Suprapubic skin (tissue), 4 donors: Measurements from ENCODE around the gene KHDC4.

Experiments
- CTCF ChIP-seq, 2 donors: fragments of 200-600 bp in 1 of 2; fragments of 450-650 bp in 1 of 2; sonication (generic) in 1 of 2; IDR thresholded peaks; one replicate each; pipeline ENCODE4 v1.5.1; 2016 to 2019; ENCODE audit warnings: antibody characterized with exemption in 2 of 2, mild to moderate bottlenecking in 1 of 2, moderate library complexity in 1 of 2
- EP300 ChIP-seq: sonication (generic); formaldehyde crosslinking; IDR thresholded peaks from one replicate; pipeline ENCODE4 v1.6.1; 2017; ENCODE audit warnings: antibody characterized with exemption
- POLR2A ChIP-seq, 2 donors: fragments of 450-650 bp; IDR thresholded peaks; one replicate each; pipeline ENCODE4 v1.6.1; 2017; ENCODE audit warnings: antibody characterized with exemption in 2 of 2, mild to moderate bottlenecking in 2 of 2, moderate library complexity in 2 of 2
- POLR2AphosphoS5 ChIP-seq, 3 donors: sonication (generic); formaldehyde crosslinking; IDR thresholded peaks; one replicate each; pipeline ENCODE4 v1.6.1; 2017; ENCODE audit warnings: antibody characterized with exemption in 3 of 3

GRCh38 chr1:155947741-155948140 lies 13.5 kb upstream of the KHDC4 start:
- no peak for TF ChIP-seq CTCF (IDR thresholded peaks at IDR 0.05)
- no peak for TF ChIP-seq POLR2A (IDR thresholded peaks at IDR 0.05)
- no peak for TF ChIP-seq POLR2AphosphoS5 (IDR thresholded peaks at IDR 0.05)
- TF ChIP-seq EP300: no peak
